ENCODE results near the gene SPART. TPM values are rescaled to one million over a fixed set of nuclear protein-coding genes. Genes with fewer than 3 reads are reported as not detected.
A peak's percentile ranks its signal among the peaks of the same experiment; 100 is the strongest.

Gene SPART, protein sequence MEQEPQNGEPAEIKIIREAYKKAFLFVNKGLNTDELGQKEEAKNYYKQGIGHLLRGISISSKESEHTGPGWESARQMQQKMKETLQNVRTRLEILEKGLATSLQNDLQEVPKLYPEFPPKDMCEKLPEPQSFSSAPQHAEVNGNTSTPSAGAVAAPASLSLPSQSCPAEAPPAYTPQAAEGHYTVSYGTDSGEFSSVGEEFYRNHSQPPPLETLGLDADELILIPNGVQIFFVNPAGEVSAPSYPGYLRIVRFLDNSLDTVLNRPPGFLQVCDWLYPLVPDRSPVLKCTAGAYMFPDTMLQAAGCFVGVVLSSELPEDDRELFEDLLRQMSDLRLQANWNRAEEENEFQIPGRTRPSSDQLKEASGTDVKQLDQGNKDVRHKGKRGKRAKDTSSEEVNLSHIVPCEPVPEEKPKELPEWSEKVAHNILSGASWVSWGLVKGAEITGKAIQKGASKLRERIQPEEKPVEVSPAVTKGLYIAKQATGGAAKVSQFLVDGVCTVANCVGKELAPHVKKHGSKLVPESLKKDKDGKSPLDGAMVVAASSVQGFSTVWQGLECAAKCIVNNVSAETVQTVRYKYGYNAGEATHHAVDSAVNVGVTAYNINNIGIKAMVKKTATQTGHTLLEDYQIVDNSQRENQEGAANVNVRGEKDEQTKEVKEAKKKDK
- total RNA-seq = 21.2 and 24.7 TPM in 2 replicates

DNA sequence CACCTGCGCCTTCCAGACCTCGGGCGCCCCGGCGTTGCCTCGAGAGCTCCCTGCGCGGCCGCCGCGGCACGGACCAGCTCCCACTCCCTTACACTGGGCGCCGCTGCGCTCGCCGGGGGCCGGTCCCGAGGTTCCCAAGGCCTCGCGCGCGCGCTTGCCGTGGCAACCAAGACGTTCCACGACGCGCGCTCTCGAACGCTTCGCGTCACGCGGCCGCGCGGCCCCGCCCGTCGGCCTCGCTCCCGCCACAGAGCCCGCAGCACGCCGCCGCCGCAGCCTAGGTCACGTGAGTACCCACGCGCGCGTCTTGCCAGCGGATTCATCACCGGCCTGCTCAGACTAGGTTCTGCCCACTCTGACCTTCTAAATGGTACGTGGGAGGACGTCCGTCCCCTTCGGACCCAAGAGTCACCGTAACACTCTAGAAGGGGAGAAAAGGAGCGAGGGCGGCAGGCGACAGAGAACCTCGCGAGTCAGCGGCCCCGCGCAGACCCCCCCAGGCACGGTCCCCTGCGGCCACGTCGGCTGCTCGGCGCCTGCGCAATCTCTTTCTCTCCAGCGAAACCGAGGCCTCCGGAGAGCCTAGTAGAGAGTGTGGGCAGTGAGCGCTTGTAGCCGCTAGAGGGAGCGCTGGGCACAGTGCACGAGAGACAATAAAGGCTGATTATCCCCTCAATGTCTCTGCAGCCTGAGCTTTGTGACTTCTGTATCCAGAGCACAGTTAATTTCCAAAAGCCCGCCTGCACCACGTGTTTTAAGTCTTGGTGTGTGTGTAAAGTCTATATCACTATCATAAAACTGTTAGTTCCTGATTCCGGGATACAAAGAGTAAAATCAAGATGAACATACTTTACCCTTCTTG lies at the start of gene SPART:
Gene SPART (minus strand): TSS at position 173 of the 862 bp plus-strand sequence. CDS start 10,564 bp downstream, outside the sequence.
- TF ChIP-seq, protein P1, sequence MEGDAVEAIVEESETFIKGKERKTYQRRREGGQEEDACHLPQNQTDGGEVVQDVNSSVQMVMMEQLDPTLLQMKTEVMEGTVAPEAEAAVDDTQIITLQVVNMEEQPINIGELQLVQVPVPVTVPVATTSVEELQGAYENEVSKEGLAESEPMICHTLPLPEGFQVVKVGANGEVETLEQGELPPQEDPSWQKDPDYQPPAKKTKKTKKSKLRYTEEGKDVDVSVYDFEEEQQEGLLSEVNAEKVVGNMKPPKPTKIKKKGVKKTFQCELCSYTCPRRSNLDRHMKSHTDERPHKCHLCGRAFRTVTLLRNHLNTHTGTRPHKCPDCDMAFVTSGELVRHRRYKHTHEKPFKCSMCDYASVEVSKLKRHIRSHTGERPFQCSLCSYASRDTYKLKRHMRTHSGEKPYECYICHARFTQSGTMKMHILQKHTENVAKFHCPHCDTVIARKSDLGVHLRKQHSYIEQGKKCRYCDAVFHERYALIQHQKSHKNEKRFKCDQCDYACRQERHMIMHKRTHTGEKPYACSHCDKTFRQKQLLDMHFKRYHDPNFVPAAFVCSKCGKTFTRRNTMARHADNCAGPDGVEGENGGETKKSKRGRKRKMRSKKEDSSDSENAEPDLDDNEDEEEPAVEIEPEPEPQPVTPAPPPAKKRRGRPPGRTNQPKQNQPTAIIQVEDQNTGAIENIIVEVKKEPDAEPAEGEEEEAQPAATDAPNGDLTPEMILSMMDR (conservative IDR thresholded peaks at IDR 0.05; ENCODE audit: low read depth, low read length) = peak; percentile 98
- peak within 1 kb of the TSS; percentile 86 for H3K4me3 ChIP-seq (ENCODE audit: low read depth, low read length)

DNA sequence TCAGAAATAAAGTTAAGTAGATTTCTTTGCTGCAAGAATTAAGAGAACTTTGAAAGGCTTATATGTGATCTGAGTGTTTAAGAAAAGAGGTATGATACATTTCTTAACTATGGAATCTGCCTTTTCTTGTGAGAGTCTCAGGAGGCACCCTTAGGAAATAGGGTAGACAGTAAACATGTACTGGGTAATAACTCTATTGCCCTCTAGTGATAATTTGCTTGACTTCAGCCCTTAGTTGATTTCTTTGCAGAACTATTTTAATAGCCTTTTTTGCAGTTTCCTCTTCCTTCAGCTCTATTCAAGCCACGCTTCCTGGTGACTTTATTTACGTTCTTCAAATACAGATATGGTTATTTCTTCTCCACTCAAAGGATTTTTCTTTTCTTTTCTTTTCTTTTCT lies 49.1 kb upstream of the SPART start:
- TF ChIP-seq, protein P1 (conservative IDR thresholded peaks at IDR 0.05; ENCODE audit: low read depth, low read length) = peak; percentile 69
- H3K4me3 ChIP-seq (ENCODE audit: low read depth, low read length) = no peak overlapping the region
- DNase-seq (ENCODE audit: low read depth) = no peak

More for the DNA sequence above, at the start of gene SPART:
- DNase-seq (ENCODE audit: low read depth) = no peak

DNA sequence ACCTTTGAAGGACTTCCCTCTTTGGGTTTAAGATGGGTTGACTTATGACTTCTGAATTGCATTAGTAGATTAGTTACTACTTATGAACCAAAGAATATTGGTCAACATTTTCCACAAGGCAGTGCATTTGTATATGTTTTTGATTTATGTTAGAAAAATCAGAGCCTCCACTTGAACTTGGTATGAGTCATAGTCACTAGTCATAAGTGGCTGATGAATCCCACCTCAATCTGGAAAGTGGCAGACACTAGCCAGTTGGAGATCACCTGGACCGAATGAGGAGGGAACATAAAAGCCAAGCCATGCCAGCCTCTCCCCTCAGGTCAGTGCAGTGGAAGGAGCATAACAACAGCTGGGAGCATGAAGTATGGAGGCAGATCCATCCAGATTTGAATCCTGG lies 39.3 kb upstream of the SPART start:
- no peak overlapping the region for H3K4me3 ChIP-seq (ENCODE audit: low read depth, low read length)
- no peak for DNase-seq (ENCODE audit: low read depth)
- TF ChIP-seq, protein P1 (conservative IDR thresholded peaks at IDR 0.05; ENCODE audit: low read depth, low read length) = no peak

DNA sequence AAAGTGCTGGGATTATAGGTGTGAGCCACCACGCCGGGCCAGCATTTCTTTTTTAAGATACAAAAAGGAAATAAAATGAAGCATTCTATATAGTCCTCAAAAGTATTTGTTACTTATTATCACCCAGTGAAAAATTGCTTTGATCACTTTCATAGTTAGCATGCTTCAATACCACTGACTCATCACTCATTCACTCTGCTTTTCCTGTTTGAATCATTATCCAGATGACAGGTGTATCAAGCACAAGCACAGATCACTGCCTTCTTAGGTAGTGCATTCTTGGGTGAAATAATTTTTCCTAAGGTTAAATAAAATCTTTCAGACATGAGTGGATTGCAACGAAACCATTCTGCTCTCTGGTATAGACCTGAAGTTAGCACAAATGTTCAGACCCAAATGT lies 35.8 kb upstream of the SPART start:
- peak; percentile 80 for DNase-seq (ENCODE audit: low read depth)
- H3K4me3 ChIP-seq (ENCODE audit: low read depth, low read length) = no peak overlapping the region
- TF ChIP-seq, protein P1 (conservative IDR thresholded peaks at IDR 0.05; ENCODE audit: low read depth, low read length) = no peak

DNA sequence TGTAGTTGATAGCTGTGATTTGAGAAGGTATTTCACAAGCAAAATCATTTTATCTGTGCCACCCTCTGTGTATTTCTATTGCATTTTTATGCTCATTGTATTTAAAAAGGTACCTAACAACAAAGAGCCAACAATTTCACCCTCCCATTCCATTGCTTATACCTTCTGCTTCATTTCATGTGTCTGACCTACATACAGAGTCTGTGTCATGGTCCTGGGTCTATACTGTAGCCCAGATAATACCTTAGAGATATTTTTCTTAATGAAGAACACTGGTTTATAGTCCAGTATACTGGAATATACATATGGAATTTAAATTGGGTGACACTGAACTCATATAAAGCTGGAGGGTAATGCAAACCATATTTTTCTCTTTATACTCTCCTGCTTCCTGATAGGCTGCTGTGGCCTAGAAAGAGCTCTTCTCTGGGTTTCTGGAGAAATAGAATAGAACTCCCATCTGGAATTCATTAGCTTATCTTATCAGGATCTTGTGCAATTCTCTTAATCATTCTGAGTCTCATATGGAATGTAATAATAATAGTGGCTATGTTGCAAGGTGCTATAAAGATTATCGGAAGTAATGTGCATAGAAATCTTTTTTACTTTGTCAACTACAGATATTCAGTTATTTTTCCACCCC lies 31.8 kb upstream of the SPART start:
- TF ChIP-seq, protein P1 (conservative IDR thresholded peaks at IDR 0.05; ENCODE audit: low read depth, low read length) = no peak
- H3K4me3 ChIP-seq (ENCODE audit: low read depth, low read length) = no peak overlapping the region
- no peak for DNase-seq (ENCODE audit: low read depth)

DNA sequence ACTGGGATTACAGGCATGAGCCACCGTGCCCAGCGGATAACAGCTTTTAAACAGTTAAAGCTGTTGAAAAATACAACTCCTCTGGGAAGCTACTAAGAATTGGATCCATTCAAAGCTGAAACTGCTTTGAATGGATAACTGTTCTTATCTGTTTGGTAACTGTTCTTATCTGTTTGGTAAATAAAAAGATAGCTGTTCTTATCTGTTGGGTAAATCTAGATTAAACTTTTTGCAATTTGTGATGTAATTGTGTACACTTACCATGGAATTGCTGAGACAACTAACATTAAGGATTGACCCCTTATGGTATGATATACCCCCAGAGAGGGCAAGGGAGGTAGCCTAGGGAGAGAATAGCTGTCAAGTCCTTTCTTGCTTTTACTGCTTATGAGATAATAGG lies 27.9 kb upstream of the SPART start:
- H3K4me3 ChIP-seq (ENCODE audit: low read depth, low read length) = no peak overlapping the region
- no peak for DNase-seq (ENCODE audit: low read depth)
- TF ChIP-seq, protein P1 (conservative IDR thresholded peaks at IDR 0.05; ENCODE audit: low read depth, low read length) = no peak
